ENCODE data around the gene CUX1. TPM values are rescaled to one million over a fixed set of nuclear protein-coding genes. Genes with fewer than 3 reads are reported as not detected.
"Not testable (repeated sequence)": the region's sequence is repeated elsewhere in the genome, so short reads cannot be mapped to it uniquely, and the experiment has no call there.

Gene CUX1
- total RNA-seq, 1 experiment from 2014 or later: 36.5 TPM

DNA sequence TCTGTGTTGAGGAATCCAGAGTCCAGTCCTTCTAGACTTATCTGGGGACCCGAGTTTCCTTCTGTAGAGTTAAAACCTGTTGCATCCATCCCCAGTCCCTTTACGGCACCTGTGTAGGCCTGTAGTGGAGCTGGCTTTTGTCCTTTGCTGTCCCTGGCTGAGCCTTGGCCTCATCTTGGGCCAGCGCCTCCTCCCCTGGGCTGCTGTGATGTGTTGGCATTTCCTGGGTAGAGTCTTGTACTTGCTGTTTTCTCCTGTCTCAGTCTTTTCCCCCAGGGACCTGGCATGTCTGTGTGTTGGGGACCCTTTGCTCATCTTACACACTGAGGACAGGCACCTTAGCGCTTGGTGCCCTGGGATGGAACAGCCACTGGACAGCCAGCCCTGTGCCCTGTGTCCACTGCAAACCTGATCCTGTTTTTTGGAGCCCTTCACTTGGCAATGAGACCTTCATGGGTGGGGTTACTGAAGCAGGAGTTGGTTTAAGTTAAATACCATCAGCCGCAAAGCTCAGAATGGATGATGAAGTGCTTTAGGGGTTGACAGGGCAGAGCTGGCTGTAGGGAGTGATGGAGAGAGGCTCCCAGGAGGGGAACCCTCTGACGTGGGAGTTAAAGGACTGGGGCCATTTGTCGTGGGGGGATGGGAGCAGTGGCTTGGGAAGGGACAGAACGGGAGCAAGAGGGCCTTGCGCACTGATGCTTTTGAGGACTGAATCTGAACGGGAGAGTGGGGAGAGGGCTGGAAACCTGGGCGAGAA, 50.9 kb downstream of the CUX1 start:
- DNase-seq (ENCODE audit: low spot score): no peak

DNA sequence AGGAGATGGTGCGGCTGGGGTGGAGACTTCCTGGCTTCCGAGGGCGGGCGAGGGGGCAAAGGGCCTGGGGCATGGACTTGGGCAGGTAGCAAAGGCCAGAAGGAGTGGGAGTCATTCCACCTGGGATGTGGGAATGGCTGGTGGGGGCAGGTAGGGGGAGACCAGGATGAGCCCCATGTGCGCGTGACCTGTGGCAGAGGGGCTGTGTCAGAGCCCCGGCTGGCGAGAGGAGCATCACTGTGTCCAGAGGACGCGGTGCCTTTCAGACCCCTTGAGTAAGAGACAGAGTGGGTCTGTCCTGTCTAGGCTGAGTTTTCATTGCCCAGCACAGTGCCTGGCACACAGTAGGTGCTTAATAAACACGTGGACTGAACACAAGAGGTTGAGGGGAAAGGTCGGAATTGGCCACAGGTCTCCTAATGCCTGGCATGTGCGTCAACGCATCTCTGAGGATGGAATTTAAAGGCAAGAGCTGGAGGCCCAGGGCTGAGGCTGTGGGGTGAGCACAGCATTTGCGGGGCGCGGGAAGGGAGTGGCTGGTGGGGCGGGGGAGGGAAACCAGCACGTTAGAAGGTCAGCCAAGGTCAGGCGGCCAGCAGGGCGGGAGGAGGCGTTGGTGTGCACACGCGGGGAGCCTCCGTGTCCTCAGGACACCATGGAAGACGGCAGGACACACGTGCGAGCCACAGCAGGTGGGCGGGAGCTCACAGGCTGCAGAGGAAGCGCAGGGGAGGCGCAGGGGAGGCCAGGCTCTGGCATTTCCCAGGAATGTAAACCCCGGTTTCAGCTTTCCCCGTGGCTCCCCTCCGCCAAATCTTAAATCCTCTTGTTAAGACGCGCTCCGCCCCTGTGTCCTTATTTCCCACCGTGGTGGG, 51.8 kb downstream of the CUX1 start:
- no peak for DNase-seq (ENCODE audit: low spot score)

DNA sequence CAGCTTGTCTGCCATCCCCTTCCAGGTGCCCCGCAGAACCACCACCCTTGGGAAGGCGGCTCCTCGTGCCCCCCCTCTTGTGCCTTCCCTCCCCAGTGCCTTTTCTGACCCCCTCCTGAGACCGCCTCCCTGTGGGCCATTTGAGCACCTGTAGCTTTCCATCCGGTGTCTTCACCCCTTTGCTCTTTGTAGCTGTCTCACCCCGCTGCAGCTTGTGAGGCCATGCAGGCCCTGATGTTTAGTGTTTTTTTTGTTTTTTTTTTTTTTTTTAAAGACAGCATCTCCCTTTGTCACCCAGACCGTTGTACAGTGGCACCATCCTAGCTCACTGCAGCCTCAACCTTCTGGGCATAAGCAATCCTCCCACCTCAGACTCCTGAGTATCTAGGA, 52.5 kb downstream of the CUX1 start:
- no peak for DNase-seq (ENCODE audit: low spot score)

DNA sequence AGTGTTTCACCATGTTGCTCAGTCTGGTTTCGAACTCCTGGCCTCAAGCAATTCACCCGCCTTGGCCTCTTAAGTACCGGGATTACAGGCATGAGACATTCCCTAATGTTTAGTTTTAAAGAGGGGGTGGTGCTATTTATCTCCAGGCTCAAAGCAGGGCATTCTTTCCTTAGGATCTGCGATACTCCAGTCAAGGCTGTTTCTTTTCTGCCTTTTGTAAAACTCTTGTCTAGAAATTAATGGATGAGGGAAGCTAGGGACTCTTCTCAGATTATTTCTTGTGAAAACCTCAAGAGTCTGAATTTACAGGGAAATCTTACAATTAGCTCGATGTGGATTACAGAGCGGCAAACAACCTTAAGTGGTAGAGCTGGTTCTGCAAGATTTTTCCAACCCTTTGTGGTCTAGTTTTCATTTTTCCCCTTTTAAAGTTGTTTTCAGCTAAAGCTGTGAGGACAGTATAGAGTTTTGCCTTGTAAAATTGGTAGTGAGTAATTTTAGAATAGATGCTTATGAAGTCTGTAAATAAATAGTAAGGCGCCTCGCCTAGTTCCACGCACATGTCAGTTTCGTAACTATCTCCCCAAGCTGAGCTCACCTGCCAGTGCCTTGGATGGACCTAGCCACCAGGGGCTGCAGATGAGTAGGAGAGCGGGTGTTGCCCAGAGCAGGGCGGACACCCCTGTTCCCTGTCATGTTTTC, 53.1 kb downstream of the CUX1 start:
- DNase-seq (ENCODE audit: low spot score): no peak

DNA sequence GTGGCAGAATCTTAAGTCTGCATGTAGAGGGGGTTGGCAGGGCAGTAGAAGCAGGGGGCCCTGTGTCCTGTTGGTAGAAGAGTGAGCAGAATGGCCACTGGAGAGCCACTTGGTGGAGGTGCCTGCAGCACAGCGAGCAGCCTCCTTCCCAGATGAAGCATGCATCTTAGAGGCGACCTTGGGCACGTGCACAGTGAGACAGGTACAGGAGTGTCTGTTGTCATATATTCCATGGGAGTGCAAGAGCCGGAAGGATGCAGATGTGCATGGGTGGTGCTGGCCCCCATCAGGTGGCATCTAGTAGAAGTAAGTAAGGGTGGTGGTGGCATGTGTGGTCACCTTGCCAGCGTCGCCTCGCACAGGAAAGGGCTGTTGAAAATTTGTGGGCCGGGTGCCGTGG, 53.9 kb downstream of the CUX1 start:
- no peak for DNase-seq (ENCODE audit: low spot score)

DNA sequence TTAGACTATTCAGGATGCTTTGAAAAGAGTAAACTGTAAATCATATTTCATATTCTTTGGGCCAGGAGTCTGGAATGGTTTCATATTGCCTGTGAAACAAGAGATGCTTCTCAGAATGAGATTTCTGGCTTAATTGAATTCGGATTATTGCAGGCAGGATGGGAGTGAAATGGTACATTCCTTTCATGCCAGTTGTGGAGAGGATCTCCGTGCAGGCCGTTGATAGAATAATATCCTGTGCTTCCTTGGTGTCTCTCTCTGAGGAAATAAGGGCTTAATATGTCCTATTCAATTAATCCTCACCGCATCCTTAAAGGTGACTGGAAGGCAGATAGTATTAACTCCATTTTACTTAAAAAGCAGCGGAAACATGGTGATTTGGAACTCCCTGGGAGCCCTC, 56.6 kb downstream of the CUX1 start:
- peak; percentile 22 for DNase-seq (ENCODE audit: low spot score)

DNA sequence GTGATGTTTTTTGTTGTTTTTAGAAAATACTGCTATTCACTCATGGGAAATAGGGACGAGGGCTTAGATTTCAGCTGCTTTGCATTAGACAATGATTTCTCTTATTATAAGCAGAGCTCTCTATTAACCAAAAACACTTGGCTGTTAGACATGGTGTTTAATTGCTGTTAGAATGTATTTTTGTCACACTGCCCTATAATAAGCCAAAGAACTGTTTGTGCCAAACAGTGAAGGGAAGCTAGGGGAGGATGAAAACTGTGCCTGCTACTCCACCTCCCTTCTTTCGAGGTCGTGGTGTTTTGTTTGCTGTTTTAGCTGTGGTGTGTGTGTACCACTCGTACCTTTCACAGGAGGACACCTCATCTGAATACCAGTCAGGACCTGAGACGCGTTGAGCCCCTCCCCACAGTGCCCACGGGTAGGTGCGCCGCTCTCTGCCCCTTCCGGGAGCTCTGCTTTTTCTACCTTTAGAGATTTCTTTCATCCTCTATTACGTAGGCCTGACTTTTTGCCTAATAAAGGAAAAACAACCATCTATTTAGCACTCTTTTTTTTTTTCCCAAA, 57.9 kb downstream of the CUX1 start:
- DNase-seq (ENCODE audit: low spot score): no peak

DNA sequence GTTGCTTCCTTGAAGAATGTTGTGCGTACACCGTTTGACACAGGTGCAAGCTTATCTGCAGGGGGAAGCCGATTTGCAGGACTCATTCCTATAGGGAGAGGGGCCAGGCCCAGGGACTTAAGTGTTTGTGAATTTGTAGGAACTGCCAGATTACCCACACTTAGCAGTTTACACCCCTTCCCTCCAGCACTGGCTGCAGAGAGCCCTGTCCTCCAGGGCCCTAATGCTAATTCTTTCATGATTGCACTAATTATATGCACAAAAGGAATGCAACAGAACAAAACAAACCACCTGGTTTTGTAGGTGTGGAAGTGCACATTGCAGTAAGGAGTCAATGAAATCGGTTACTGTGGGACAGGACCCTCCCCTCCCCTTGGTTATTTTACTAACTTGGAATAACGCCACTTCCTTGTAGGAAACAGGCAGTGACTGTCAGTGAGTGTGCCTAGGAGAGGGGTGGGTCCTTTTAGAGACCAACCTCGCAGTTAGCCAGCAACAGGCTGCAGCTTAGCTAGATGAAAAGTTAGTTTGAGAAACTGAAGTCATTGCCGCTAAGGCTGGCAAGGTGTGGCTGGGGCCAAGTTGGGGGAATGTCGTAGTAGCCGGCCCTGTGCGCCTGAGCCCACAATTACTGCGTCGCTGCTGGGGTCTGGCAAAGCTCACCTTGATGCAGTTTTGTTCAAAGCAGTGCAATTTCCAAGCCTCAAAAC, 60.6 kb downstream of the CUX1 start:
- DNase-seq (ENCODE audit: low spot score): no peak

DNA sequence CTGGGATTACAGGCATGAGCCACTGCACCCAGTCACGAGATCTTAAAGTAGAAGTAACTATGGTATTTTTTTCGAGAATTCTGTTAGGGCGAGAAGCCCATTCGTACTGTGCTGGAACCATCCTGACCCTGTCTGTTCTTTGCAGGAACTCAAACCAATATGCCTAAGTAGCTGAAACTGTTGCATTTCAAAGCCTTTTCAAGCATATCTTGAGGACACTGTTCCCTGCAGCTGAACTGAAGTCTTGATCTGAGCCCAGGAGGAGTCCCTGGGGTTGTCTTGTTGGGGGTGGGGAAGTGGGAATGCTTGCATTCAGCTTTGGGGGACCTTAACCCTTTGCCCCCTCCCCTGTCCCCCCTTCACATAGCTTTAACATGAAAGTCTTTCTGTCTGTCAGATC, 61.5 kb downstream of the CUX1 start:
- no peak for DNase-seq (ENCODE audit: low spot score)

DNA sequence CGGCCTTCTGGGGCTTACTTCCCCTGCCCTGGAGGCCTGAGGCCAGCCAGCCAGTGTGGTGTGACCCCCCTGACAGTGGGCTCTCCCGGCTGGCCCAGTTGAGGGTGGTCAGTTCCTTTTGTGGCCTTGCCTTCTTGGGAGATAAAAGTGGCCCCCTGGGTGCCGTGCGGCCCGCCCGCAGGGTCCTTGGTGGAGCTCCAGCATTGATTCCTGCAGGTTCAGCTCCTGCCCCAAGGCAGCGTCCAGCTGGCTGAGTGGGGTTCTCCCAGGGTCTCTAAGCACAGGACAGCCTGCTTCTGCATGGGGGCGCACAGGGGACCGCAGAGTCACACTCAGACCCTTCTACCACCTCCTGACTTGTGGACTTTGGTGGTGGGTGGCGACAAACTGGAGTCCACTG, 62.1 kb downstream of the CUX1 start:
- DNase-seq (ENCODE audit: low spot score): no peak

DNA sequence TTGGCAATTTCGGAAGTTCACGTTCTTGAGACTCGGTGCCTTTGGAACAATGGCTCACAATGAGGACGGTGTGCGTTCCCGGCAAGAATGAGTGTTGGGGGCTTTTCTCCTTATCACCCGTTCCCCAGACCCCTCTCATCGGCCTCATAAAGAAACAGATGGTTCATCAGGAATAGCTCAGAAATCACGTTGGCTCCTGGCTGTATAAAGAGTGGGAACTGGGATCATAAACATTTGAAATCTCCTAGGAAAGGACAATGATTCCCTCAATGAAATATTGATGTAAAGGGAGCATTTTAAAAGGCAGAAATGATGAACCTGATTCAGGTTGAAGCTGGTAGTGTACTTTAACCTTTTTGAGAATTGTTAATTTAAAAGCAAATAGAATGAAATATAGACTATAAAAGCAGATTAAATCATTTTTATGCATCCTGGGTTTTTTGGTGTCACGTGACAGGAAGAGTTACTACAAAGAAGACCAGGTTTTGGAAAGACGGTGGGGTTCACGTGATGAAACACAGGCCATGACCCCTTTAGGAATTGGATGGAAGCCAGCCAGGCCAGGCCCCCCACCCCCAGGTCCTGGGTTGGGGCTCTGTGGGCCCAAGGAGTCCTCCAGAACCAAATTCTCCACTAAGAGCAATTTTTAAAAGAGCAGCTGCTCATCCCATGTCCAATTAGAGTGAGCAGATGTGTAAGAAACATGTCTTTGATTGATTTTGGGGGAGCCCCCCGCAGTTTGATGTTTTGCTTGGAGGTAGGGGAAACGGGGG, 63.0 kb downstream of the CUX1 start:
- DNase-seq (ENCODE audit: low spot score): no peak

DNA sequence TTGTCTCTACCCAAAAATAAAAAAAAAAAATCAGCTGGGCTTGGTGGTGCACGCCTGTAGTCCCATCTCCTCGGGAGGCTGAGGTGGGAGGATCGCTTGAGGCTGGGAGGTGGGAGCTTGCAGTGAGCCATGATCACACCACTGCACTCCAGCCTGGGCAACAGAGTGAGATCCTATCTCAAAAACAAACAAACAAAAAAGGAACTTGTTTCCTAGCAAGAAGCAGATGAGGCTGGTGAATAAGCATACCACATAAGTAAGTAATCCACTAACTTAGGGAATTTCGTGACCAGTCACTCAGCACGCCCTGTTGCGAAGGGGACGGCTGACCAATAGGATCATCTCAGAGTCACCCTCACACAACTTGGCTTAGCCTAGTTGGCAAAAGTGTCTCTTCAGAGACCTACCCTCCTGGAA, 64.6 kb downstream of the CUX1 start:
- peak; percentile 92 for DNase-seq (ENCODE audit: low spot score)

DNA sequence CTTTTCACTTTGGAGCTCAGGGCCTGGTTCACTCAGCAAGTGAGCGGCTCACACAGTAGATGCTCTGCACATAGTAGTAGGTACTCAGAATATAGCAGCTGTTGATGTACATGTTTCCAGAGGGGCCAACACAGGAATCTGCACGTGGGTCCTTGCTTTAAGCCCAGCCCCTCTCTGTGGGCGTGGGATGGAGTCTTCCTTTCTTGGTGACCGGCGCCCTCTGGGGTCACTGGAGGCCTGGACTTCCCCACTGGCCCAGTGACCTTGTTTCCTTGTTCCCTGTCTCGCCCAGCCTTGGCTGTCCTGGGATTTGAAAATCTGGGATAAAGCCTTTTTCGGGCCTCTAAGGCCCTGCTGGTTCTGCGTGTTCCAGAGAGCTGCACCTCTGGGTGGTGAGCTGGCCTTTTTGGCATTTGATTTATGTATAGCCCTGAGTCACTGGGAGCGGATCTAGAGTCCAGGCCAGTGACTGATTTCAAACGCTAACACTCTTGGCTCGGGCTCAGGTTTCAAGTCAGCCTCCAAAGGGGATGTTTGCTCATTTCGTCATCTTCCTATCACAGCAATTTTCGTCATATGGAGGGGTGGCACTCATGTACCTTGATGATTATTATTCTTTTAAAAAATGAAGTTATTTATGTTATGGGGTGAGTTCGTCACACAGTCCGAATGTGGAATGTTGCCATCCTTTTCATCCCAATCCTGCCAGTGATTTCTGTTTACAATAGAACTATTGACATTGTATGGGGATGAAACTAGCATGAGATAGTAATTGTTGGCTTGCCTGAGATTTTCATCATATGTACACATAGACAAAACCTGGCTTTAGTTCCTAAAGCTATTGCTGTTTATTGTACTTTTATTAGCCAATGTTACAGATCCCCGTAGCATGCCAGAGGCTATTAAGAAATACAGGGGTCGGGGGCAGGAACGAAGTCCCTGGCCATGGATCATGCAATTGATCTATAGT, 65.5 kb downstream of the CUX1 start:
- peak; percentile 100 for DNase-seq (ENCODE audit: low spot score)

DNA sequence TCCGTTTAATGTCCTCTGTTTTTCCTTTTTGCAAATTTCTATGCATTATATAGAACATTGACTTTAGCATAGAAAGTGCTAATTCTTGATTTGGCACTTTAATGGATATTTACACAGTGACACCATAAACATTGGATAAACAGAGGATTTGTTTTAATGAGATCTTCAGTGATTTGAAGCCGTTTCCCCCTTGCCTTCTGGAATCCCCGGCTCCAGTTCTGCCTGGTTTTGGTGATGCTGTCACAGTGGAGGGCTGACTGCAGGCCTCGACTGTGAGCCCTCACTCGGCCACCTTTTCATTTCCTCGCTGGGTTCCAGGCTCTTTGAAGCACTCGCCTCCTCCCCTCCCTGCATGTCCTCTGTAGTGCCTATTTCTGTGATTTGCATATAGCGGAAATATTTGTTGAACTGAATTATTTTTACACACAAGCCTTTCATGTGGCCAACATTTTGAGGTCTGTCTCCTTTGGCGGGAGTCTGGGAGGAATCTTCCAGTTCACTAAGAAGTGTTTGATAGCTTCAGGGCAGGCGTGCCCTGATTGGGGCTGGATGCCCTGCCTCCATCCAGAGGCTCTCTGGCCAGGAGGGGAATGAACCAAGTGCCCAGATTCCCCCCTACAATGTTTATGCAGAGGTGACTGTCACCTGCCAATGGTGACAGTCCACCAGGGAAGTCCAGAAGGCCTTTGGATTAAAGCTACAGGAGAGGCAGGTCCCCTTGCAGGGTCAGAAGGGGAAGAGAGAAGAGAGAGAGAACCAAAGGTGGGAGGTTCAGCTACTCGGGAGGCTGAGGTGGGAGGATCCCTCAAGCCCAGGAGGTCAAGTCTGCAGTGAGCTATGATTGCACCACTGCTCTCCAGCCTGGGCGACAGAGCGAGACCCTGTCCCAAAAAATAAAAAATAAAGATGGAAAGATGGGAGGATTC, 67.5 kb downstream of the CUX1 start:
- DNase-seq (ENCODE audit: low spot score): no peak

DNA sequence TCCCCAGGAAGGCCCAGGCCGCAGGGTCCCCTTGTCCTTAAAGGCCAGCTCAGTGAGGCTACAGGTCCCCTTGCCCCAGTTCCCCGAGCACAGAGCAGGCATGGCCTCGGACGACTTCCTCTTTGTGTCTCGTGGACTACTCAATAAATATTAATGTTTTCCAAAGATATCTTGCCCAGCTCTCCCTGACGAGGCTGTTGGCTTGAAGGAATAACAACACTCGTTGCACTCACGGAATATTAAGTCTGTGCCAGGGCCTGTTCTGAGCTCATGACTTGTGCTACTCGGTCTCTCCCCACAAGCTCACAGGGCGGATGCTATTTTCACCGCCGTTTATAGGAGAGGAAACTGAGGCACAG, 68.2 kb downstream of the CUX1 start:
- DNase-seq (ENCODE audit: low spot score): no peak

DNA sequence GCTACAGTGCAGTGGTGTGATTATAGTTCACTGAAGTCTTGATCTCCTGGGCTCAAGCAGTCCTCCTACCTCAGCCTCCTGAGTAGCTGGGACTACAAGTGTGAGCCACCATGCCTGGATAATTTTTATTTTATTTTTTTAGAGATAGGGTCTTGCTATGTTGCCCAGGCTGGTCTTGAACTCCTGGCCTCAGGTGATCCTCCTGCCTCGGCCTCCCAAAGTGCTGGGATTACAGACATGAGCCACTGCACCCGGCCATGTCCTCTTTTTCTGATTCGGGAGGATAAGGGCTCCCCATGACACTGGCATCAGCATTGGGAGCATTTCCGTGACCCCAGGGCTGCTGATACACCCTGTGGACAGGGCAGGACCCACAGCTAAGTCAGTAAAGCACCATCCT, 69.9 kb downstream of the CUX1 start:
- DNase-seq (ENCODE audit: low spot score): not testable (repeated sequence)

DNA sequence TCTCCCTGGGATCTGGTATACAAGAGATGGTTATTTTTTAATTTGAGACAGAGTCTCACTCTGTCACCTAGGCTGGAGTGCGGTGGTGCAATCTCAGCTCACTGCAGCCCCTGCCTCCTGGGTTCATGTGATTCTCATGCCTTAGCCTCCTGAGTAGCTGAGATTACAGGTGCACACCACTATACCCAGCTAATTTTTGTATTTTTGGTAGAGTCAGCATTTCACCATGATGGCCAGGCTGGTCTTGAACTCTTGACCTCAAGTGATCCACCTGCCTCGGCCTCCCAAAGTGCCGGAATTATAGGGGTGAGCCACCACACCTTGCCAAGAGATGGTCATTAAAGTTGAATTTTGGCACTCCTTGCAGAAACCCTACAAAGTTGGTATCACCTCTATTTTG, 71.1 kb downstream of the CUX1 start:
- DNase-seq (ENCODE audit: low spot score): not testable (repeated sequence)

DNA sequence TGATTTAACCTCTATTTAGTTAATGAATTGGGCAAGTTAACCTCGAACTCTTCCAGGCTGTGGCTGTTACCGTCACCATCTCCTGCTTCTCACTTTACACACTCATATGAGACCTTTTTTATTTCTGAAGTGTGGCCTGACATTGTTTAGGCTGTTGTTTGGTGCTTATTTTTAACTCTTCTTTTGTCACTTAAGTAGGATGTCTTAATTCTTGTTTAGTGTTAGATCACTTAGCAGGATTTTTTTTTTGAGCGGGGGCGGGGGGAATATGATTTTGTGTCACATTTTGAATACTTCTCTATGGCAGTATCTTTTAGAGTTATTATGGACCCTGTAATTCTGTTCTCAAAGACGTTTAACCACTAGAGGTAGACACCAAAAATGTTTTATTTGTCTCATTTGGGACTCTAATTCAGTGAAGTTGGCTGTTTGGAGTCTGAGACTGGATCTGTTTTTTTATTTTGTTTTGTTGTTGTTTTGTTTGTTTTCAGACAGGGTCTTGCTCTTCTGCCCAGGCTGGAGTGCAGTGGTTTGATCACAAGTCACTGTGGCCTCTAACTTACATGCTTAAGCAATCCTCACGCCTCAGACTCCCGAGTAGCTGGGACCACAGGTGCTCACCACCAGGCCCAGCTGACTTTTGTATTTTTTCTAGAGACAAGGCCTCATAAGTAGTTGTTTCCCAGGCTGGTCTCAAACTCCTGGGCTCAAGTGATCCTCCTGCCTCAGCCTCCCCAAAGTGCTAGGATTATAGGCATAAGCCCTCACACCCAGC, 73.5 kb downstream of the CUX1 start:
- DNase-seq (ENCODE audit: low spot score): no peak

Data from A172 (cell line).